ENCODE results near the gene NDOR1. TPM values are rescaled to one million over a fixed set of nuclear protein-coding genes. Genes with fewer than 3 reads are reported as not detected.

Gene NDOR1
- total and polyA plus RNA-seq, 2 of the 8 experiments (the other 6 are each of a cell fraction or from before 2014, with no cell fraction given): 25.7 to 32.3 TPM

GRCh38 chr9:137243626-137244485, 38.4 kb downstream of the NDOR1 start (continued):
- no peak for TF ChIP-seq RAD21 (IDR thresholded peaks at IDR 0.05 in 1 of 2, conservative IDR thresholded peaks at IDR 0.05 in 1 of 2; ENCODE audit: low read depth in 2 of 2, low read length in 2 of 2)
- 0 out of 2 replicates have a peak, but pooled peaks have one; percentile 27 for TF ChIP-seq SP4 (IDR thresholded peaks at IDR 0.05; ENCODE audit: low read length)
- no peak for TF ChIP-seq YY1 (IDR thresholded peaks at IDR 0.05; ENCODE audit: low read depth, low read length)
- TF ChIP-seq EZH2 (IDR thresholded peaks at IDR 0.05; ENCODE audit: low read depth, low read length, severe bottlenecking): no peak

Measured in H1 (cell line).